ENCODE measurements around the gene UGT1A10.
"Not testable (repeated sequence)": the region's sequence is repeated elsewhere in the genome, so short reads cannot be mapped to it uniquely, and the experiment has no call there.

Gene UGT1A10

GRCh38 chr2:233743464-233744259, 107.4 kb downstream of the UGT1A10 start:
- DNase-seq (ENCODE audit: low read depth, low spot score) = no peak

- no peak for DNase-seq (ENCODE audit: low read depth, low spot score)
These were observed 109.0 kb downstream of the UGT1A10 start for GRCh38 chr2:233745073-233745755.

DNA sequence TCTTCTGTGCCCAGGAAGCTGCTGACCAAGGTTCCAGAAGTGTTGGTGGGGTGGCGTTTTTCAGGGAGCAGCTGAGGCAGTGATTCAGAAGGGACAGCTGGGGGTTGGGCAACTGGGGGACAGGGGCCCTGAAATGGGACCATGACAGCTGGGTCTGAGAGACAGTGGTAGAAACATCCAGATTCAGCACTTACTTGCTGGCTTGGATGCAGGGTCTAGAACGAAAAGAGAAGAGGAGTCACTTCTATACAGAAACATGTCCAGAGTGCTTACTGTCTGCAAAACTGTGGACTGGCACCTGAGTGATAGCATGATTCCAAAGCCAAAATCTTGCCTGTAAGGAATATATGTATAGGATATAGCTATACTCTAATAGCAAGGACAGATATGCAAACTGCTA, 109.6 kb downstream of the UGT1A10 start:
- DNase-seq (ENCODE audit: low read depth, low spot score) = not testable (repeated sequence)

DNA sequence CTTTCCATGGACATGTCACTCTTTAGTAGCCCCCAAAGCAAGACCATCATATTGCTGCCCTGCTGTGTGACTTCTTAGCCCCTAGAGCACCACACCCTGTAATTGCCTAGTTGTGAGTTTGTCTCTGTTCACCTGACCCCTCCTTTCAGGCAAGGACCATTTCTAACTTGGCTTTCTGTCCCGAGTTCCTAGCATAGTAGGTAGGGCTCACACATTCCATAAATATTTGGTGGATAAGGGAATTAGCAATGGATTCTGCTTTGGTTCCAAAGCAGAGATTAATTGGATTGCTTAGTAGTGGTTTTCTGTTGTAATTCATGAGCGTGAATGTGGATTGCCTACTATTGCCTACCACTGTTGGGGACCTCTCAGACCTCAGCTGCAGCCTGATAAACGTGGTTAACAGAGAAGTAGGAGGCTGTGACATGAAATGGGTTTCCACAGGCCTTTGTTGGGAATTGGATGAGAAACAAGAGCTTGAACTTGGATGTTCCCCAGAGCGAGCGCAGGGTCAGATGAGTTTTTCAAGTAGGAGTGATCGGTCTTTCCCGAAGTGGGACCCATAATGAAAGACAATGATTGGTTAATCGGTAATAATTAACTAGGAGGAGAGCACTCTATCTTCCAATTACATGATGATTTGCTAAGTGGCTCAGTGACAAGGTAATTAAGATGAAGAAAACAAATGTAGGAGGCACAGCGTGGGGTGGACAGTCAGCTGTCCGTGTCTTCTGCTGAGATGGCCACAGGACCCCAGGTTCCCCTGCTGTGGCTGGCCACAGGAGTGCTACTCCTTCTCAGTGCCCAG, 110.4 kb downstream of the UGT1A10 start:
- DNase-seq (ENCODE audit: low read depth, low spot score) = no peak

DNA sequence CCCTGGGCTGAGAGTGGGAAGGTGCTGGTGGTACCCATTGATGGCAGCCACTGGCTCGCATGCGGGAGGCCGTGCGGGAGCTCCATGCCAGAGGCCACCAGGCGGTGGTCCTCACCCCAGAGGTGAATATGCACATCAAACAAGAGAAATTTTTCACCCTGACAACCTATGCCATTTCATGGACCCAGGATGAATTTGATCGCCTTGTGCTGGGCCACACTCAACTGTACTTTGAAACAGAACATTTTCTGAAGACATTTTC, 111.0 kb downstream of the UGT1A10 start:
- DNase-seq (ENCODE audit: low read depth, low spot score) = no peak

DNA sequence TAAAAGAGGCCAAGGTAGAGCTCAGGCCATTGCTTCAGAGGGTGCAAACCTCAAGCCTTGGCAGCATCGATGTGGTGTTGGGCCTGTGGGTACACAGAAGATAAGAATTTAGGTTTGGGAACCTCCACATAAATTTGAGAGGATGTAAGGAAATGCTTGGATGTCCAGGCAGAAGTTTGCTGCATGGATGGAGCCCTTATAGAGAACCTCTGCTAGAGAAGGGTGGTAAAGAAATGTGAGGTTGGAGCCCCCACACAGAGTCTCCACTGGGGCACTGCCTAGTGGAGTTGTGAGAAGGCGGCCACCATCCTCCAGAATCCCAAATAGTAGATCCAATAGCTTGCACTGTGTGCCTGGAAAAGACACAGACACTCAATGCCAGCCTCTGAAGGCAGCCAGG, 114.4 kb downstream of the UGT1A10 start:
- not testable (repeated sequence) for DNase-seq (ENCODE audit: low read depth, low spot score)

DNA sequence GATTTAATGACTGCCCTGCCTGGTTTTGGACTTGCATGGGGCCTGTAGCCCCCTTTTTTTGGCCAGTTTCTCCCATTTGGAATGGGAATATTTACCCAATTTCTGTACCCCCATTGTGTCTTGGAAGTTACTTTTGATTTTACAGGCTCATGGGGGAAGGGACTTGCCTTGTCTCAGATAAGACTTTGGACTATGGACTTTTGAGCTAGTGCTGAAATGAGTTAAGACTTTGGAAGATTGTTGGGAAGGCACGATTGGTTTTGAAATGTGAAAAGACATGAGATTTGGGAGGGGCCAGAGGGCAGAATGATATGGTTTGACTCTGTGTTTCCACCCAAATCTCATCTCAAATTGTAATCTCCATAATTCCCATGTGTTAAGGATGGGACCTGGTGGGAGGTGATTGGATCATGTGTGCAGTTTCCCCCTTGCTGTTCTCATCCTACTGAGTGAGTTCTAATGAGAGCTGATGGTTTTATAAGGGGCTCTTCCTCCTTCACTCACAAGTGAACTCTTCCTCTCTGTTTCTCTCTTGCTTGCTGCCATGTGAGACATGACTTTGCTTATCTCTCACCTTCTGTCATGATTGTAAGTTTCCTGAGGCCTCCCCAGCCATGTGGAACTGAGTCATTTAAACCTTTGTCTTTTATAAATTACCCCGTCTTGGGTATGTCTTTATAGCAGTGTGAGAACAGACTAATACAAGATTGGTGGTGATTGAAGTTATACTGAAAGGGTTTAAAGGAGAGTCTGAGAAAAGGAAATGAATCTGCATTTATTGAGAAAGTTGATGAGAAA, 115.2 kb downstream of the UGT1A10 start:
- DNase-seq (ENCODE audit: low read depth, low spot score) = not testable (repeated sequence)

- no peak for DNase-seq (ENCODE audit: low read depth, low spot score)
These were observed 118.8 kb downstream of the UGT1A10 start for GRCh38 chr2:233754872-233755611.

DNA sequence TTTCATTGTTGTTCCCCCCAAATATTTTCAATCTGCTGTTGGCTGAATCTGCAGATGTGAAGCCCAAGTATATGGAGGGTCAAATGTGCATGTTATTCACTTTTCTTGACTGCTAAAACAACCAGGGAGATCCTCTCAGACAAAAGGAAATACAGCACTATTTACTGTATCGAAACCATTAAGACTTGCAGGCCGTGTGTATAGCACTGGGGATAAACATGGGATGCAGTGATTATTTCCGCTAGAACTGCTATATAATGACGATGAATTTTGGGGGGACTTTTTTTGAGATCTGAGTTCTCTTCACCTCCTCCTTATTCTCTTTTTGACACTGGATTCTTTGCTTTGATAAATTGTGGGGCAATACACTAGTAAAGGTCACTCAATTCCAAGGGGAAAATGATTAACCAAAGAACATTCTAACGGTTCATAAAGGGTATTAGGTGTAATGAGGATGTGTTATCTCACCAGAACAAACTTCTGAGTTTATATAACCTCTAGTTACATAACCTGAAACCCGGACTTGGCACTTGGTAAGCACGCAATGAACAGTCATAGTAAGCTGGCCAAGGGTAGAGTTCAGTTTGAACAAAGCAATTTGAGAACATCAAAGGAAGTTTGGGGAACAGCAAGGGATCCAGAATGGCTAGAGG, 120.3 kb downstream of the UGT1A10 start:
- no peak for DNase-seq (ENCODE audit: low read depth, low spot score)

GRCh38 chr2:233758141-233758540, 121.9 kb downstream of the UGT1A10 start:
- no peak for DNase-seq (ENCODE audit: low read depth, low spot score)

- no peak for DNase-seq (ENCODE audit: low read depth, low spot score)
These were observed 122.6 kb downstream of the UGT1A10 start for GRCh38 chr2:233758849-233759248.

GRCh38 chr2:233760043-233760442, 123.8 kb downstream of the UGT1A10 start, which contains the start of gene UGT1A1:
TSS of gene UGT1A1 (plus strand) at chr2:233760270. CDS start at chr2:233760288, 18 bp downstream.
- no peak for DNase-seq (ENCODE audit: low read depth, low spot score)

DNA sequence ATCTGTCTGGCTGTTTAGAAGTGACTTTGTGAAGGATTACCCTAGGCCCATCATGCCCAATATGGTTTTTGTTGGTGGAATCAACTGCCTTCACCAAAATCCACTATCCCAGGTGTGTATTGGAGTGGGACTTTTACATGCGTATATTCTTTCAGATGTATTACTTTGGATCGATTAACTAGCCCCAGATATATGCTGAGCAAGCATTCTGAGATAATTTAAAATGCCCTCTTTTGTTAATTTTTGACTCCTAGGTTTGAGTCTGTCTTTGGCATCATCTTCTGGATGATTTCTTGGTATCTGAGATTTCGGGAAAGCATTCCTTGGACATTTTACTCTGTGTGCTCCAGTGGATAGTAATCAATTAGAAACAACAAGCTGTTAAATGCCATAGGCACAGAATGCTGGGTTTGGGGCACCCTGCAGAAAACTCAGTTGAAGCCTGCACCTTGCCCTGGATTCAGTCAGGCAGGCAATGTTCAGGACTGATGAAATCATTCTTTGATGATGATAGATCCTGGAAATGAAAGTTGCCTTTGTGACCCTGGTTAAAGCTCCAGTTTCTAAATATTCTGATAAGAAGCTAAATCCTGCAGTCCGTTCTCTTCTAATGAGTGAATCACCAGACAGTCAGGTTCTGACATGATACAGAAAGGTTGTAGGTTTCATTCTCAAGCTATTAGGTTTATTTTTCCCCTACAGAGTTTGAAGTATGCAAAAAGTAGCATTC, 125.0 kb downstream of the UGT1A10 start:
- DNase-seq (ENCODE audit: low read depth, low spot score) = no peak

GRCh38 chr2:233764264-233764663, 128.0 kb downstream of the UGT1A10 start:
- no peak for DNase-seq (ENCODE audit: low read depth, low spot score)

- no peak for DNase-seq (ENCODE audit: low read depth, low spot score)
These were observed 128.5 kb downstream of the UGT1A10 start for GRCh38 chr2:233764761-233765160.

GRCh38 chr2:233766416-233766815, 130.2 kb downstream of the UGT1A10 start:
- no peak for DNase-seq (ENCODE audit: low read depth, low spot score)

- DNase-seq (ENCODE audit: low read depth, low spot score) = no peak
These were observed 131.8 kb downstream of the UGT1A10 start for GRCh38 chr2:233768076-233768475.

DNA sequence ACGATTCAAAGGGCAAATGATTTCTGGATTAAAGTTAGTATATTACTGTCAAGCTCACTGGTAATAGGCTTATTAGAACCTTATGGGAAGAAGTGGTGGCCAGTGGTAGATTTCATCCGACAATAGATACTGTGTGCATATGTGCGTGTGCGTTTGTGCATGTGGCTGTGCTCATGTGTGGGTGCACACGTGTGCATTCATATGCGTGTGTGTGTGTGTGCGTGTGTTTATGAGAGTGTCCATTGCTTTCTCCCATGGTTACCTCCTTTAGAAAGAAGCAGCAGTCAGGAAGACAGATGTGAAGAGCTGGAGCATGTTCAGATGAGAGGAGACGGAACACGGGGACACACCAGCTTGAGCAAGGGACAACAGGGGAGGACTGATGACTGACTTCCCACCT, 133.0 kb downstream of the UGT1A10 start:
- DNase-seq (ENCODE audit: low read depth, low spot score) = no peak

DNA sequence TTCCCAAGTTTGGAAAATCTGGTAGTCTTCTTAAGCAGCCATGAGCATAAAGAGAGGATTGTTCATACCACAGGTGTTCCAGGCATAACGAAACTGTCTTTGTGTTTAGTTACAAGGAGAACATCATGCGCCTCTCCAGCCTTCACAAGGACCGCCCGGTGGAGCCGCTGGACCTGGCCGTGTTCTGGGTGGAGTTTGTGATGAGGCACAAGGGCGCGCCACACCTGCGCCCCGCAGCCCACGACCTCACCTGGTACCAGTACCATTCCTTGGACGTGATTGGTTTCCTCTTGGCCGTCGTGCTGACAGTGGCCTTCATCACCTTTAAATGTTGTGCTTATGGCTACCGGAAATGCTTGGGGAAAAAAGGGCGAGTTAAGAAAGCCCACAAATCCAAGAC, 135.9 kb downstream of the UGT1A10 start:
- DNase-seq (ENCODE audit: low read depth, low spot score) = no peak

DNA sequence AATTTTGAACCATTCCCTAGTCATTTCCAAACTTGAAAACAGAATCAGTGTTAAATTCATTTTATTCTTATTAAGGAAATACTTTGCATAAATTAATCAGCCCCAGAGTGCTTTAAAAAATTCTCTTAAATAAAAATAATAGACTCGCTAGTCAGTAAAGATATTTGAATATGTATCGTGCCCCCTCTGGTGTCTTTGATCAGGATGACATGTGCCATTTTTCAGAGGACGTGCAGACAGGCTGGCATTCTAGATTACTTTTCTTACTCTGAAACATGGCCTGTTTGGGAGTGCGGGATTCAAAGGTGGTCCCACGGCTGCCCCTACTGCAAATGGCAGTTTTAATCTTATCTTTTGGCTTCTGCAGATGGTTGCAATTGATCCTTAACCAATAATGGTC, 136.3 kb downstream of the UGT1A10 start:
- no peak for DNase-seq (ENCODE audit: low read depth, low spot score)
